Subcutaneous abdominal adipose tissue (tissue), 5 donors: ENCODE results near the gene STARD10.

Experiments
- H3K27ac ChIP-seq: one replicate; pipeline ENCODE4 v1.7.0; 2013; ENCODE audit warnings: low read depth, mild to moderate bottlenecking, inconsistent platforms, low read length, moderate library complexity
- H3K27me3 ChIP-seq, 5 donors: one replicate each; pipeline ENCODE4 v1.7.0; 2013; ENCODE audit warnings: low read length in 5 of 5, inconsistent platforms in 1 of 5; ENCODE audit not compliant: control insufficient read depth in 5 of 5, insufficient read depth in 4 of 5
- H3K36me3 ChIP-seq, 5 donors: one replicate each; pipeline ENCODE4 v1.7.0; 2013; ENCODE audit warnings: low read length in 5 of 5; ENCODE audit not compliant: control insufficient read depth in 5 of 5, insufficient read depth in 5 of 5
- H3K4me1 ChIP-seq, 5 donors: one replicate each; pipeline ENCODE4 v1.7.0; 2013; ENCODE audit warnings: low read length in 5 of 5, mild to moderate bottlenecking in 3 of 5, moderate library complexity in 1 of 5; ENCODE audit not compliant: control insufficient read depth in 5 of 5, insufficient read depth in 5 of 5
- H3K4me3 ChIP-seq, 5 donors: one replicate each; pipeline ENCODE4 v1.7.0; 2013; ENCODE audit warnings: low read length in 5 of 5, low read depth in 1 of 5
- H3K9ac ChIP-seq, 5 donors: one replicate each; pipeline ENCODE4 v1.7.0; 2013; ENCODE audit warnings: low read length in 5 of 5, mild to moderate bottlenecking in 4 of 5, moderate library complexity in 3 of 5
- H3K9me3 ChIP-seq, 5 donors: one replicate each; pipeline ENCODE4 v1.7.0; 2013; ENCODE audit warnings: low read length in 5 of 5; ENCODE audit not compliant: control insufficient read depth in 5 of 5
- donor health status: healthy.
- donor health status: healthy.
- donor health status: healthy.
- donor health status: healthy.
- donor health status: healthy.

Gene STARD10

DNA sequence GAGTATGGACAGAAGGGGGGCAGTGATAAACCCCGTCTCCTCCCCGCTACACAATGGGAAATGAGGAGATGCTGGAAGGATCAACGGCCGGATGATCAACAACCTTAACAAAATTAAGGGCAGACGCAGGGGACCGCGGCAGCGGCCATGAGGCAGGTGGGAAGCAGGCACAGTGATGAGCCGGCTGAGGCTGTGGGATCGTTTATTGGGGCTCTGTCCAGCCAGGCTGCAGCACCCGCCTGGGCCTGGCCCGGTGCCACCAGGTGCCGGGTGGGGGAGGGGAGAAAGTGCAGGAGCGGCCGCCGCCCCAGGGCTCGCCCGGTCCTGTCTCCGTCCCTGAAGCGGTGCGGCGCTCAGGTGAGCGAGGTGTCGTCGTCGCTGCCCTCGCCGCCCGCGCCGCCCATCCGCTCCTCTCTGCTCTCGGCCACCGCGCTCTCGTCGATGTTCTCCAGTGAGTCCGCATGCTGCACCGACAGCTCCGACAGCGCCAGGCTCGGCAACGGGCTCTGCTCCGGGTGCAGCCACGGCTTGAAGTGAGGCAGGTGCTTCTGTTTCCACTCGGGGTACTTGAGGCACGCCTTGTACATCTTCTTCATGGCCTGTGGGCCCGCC is 39.2 kb downstream of the STARD10 start:
- no peak overlapping the region for H3K4me3 ChIP-seq
- H3K27me3 ChIP-seq, result no peaks in the 10 kb centered on the region
- no peak overlapping the region for H3K27ac ChIP-seq
- H3K9me3 ChIP-seq, result no peaks in the 10 kb centered on the region
- H3K9ac ChIP-seq, result no peak overlapping the region
- peaks cover 3 to 47% (median 28%) of the 10 kb centered on the region in 5 donors for H3K4me1 ChIP-seq
- peaks cover 0 to 9% (median 6%) of the 10 kb centered on the region in 5 donors for H3K36me3 ChIP-seq

DNA sequence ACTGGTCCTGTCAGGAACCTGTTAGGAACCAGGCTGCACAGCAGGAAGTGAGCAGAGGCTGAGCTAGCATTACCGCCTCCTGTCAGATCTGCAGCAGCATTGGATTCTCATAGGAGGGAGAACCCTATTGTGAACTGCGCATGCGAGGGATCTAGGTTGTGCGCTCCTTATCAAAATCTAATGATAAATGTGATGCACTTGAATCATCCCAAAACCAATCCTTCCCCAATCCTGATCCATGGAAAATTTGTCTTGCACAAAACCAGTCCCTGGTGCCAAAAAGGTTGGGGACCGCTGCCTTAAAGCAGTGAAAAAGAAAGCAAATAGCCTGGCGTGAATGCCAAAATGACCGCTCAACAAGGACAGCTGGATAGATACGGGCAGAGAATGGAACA is 39.7 kb downstream of the STARD10 start:
- peaks cover 0 to 9% (median 6%) of the 10 kb centered on the region in 5 donors for H3K36me3 ChIP-seq
- no peak overlapping the region for H3K4me3 ChIP-seq
- no peak overlapping the region for H3K9ac ChIP-seq
- no peaks in the 10 kb centered on the region for H3K27me3 ChIP-seq
- H3K9me3 ChIP-seq, result no peaks in the 10 kb centered on the region
- H3K4me1 ChIP-seq, result peaks cover 3 to 43% (median 28%) of the 10 kb centered on the region in 5 donors
- no peak overlapping the region for H3K27ac ChIP-seq

DNA sequence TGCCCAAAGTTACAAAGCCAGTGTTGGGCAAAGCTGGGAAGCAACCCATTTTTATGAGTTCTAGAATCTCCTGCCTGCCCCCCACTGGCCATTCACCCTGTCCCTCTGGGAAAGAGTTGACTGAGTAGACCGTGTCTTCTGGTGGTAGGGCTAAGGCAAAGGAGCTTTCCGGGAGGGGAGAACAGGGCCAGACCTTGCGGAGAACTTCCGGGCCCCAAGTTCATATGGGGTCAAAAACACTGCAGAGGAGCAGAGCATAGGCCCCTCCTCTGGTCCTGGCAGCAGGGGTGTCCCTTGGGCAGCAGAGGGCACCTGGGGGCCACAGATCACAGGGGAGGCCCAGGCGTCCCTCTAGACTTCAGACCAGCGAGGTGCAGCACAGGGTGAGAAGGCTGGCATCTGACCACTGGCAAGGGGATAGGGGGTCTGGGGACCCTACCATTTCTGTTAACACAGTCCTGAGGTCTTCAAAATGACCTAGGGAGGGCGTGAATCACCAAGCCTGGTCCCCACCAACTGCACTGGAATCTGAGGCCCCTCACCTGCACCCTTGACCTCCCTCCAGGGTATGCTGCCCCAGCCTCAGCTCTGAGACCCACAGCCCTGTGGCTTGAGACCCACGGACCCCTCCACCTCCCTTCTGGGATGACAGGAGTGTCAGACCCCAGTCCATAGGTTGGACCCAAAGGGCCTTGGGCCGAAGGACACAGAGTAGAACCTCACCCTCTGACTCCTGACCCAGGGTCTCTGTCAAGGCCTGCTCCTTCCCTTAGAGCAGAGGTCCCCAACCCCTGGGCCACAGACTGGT is 40.3 kb downstream of the STARD10 start:
- no peaks in the 10 kb centered on the region for H3K27me3 ChIP-seq
- H3K36me3 ChIP-seq, result peaks cover 0 to 9% (median 4%) of the 10 kb centered on the region in 5 donors
- H3K9me3 ChIP-seq, result no peaks in the 10 kb centered on the region
- peaks cover 3 to 37% (median 28%) of the 10 kb centered on the region in 5 donors for H3K4me1 ChIP-seq
- no peak overlapping the region for H3K4me3 ChIP-seq
- no peak overlapping the region for H3K27ac ChIP-seq
- peak overlapping the region in 1 of 5 donors; percentile 76 for H3K9ac ChIP-seq

DNA sequence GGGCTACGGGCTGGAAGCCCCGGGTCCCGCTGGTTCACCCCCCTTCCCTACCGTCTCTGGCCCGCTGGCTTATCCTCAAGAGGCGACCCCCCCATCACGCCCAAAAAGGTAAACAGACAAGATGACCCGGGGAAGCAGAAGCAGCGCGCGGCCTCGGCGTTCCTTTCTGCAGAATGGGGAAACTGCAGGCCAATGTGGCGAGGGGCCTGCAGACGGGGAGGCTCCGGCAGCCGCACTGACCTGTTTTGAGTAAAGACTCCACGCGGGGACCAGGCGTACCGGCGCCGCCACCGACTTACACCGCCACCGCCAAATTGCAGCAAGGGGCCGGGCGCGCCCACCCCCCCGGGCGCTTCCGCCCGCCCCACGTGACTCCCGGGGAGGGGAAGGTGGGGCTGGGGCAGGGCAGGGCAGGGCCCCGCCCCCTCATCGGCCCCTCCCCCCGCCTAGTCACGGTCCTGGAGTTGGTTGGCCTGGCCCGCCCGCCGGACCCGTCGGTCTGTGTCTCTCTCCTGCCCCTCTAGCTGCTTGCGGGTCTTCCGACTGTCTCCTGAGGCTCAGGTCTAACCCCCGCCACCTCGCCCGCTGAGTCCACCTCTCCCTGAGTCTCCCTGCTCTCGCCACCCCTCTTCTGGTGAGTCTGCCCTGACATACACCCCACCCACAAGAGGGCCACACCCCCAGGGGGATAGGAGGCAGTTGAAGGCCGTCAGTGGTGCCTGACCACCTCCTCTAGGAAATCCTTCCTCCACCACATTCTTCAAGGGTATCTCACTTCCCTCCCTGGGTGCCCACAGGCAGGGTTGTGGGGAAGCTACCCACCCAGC is 41.5 kb downstream of the STARD10 start, which contains the start of gene ARAP1:
Gene ARAP1 (minus strand): TSS at position 321 of the 827 bp plus-strand sequence. CDS start 25,280 bp downstream, outside the sequence.
- Histone ChIP-seq H3K27me3 (no peaks in the 10 kb centered on the region), H3K4me1 (peaks cover 3 to 35% (median 28%) of the 10 kb centered on the region in 5 donors), H3K4me3 (peak within 1 kb of the TSS; percentile 72 to 85 (median 81)), H3K9me3 (no peaks in the 10 kb centered on the region), H3K36me3 (peaks cover 0 to 5% (median under 1%) of the 10 kb centered on the region in 5 donors), H3K9ac (peak within 1 kb of the TSS; percentile 38 to 80 (median 75)), H3K27ac (no peak within 1 kb of the TSS)

DNA sequence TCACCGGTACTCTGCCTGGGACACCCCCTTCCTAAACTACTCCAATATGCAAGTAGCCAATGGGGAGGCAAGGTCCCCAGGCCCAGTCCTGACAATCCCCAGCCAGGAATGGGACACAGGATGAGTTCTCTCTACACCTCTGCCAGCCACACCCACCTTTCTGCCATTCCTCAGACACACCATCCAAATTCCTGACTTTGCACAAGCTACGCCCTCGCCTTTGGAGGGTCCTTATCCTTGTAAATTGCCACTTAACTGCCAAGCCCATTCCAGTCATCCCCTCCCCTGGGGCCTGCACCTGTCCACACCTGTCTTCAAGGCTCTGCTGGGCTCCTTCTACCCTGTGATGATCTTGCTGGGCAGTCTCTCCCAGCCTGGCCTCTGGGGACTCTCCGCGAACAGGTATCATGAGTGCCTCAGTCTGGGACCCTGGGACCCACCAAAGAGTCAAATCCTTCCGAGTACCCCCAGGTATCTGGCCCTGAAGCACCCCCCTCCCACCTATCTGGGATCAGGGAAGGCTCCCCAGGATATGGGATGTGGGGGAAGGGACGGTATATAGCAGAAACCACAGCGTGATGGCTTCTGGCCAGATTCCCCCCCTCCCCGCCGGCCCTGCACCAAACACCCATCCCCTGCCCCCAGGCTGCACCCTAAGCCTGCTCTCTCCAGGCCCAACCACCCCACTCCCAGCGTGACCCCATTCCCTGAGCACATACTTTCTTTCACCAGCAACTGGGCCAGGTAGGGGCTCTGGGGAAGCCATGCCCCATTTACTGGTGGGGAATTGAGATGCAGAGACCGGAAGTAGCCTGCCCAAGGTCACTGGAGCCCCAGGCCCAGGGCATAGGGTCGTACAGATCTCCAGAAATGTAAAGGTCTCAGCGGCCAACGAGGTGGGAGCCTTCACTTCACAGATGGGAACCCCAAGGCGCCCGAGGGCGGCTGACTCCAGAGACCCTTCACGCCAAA is 42.4 kb downstream of the STARD10 start:
- Histone ChIP-seq H3K27ac (no peak overlapping the region), H3K36me3 (peaks cover 0 to 1% (median 0%) of the 10 kb centered on the region in 5 donors), H3K4me3 (peak overlapping the region; percentile 72 to 85 (median 81)), H3K9ac (peak overlapping the region; percentile 38 to 80 (median 74)), H3K27me3 (no peaks in the 10 kb centered on the region), H3K9me3 (no peaks in the 10 kb centered on the region), H3K4me1 (peaks cover 3 to 35% (median 28%) of the 10 kb centered on the region in 5 donors)

DNA sequence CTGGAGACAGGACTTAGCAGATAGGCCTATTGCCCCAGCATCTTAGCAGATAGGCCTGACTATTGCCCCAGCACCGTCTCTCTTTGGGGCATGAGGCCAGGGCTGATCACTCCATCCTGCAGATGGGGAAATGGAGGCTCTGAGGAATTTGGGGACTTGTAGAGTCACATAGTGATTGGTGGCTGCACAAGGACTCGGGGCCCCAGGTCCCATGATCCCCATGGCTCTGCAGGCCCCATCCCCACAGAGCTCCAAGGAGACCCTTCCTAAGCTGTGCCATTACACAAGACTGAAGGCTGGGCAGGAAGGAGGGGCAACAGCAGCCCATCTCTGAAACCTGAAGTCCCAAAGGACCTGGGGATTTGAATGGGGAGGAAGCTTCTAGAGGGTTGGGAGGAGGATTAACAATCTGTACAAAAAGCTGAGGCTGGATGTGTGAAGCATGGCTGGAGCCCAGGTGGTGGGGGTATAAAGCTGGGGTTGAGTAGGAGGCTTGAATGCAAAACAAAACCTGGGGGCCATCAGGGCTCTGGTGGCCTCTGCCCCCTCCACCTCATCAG is 43.2 kb downstream of the STARD10 start:
- Histone ChIP-seq H3K4me1 (peaks cover 3 to 35% (median 28%) of the 10 kb centered on the region in 5 donors), H3K4me3 (peak overlapping the region in 2 of 5 donors; percentile 81 to 82), H3K9ac (no peak overlapping the region), H3K9me3 (no peaks in the 10 kb centered on the region), H3K27ac (no peak overlapping the region), H3K36me3 (no peaks in the 10 kb centered on the region), H3K27me3 (no peaks in the 10 kb centered on the region)

DNA sequence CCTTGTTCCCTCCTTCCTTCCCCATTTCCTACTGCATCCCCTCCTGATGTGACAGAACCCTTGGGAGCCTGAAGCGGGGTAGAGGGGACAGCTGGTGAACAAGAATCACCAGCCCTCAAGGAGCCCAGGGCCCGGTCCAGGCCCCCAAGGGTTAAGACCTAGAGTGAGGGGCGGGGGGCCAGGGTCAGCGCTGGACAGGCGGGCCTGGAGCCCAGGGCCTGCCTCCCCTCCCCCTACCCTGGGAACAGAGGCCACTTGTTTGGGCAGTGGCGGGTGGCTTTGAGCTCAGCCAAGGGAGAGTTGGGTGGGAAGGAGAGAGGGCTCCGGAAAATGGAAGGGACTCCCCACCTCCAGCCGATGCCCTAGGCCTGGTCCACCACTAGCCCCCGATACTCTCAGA is 43.8 kb downstream of the STARD10 start:
- Histone ChIP-seq H3K36me3 (no peaks in the 10 kb centered on the region), H3K4me3 (no peak overlapping the region), H3K27ac (no peak overlapping the region), H3K9me3 (no peaks in the 10 kb centered on the region), H3K27me3 (no peaks in the 10 kb centered on the region), H3K4me1 (peaks cover 3 to 35% (median 28%) of the 10 kb centered on the region in 5 donors), H3K9ac (no peak overlapping the region)

DNA sequence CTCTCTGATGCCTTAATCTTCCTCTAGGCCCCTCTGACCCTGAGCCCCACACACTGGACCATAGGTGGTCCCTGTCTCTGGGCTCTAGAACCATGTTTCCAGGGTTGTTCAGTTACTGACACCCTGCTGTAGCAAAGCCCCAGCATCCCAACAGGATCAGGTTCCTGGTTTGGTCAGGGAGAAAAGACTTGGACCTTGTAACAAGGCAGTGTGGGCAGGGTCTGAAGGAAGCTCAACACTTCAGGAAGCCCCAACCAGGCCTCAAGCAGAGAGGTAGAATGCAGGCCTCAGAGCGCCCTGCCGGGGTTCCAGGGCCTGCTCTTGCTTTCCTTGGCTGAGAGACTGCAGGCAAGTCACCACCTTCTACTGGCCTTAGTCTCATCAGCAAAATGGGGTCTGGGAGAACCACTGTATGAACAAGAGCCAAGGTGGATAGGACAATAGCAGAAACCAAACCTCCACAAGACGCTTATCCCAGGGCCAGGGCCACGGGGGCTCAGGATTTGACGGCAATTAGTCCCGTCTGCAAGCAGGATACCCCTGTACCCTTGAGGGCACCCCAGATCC is 46.5 kb downstream of the STARD10 start:
- Histone ChIP-seq H3K36me3 (no peaks in the 10 kb centered on the region), H3K9ac (no peak overlapping the region), H3K27me3 (no peaks in the 10 kb centered on the region), H3K4me1 (peaks cover 0 to 43% (median 32%) of the 10 kb centered on the region in 5 donors), H3K27ac (no peak overlapping the region), H3K4me3 (no peak overlapping the region), H3K9me3 (no peaks in the 10 kb centered on the region)
